Mucosa of stomach (tissue), 1 donor: Measurements from ENCODE around the gene MTF1.

Experiments
- H3K27me3 ChIP-seq: one replicate; pipeline ENCODE4 v1.7.0; 2013; ENCODE audit warnings: mild to moderate bottlenecking, low read length; ENCODE audit not compliant: control insufficient read depth, insufficient read depth
- H3K36me3 ChIP-seq: one replicate; pipeline ENCODE4 v1.7.0; 2013; ENCODE audit warnings: low read length; ENCODE audit not compliant: control insufficient read depth, insufficient read depth
- H3K4me1 ChIP-seq: one replicate; pipeline ENCODE4 v1.7.0; 2013; ENCODE audit warnings: mild to moderate bottlenecking, low read length; ENCODE audit not compliant: control insufficient read depth, insufficient read depth
- H3K4me3 ChIP-seq: one replicate; pipeline ENCODE4 v1.7.0; 2013; ENCODE audit warnings: low read length
- H3K9ac ChIP-seq: one replicate; pipeline ENCODE4 v1.7.0; 2013; ENCODE audit warnings: mild to moderate bottlenecking, low read length, moderate library complexity
- H3K9me3 ChIP-seq: one replicate; pipeline ENCODE4 v1.7.0; 2013; ENCODE audit warnings: mild to moderate bottlenecking, low read length, moderate library complexity; ENCODE audit not compliant: control insufficient read depth
- donor health status: Pancreatic carcinoma.

Gene MTF1

GRCh38 chr1:37845786-37846185 is 13.6 kb downstream of the MTF1 start:
- H3K9me3 ChIP-seq = no peaks in the 10 kb centered on the region
- H3K4me1 ChIP-seq = no peaks in the 10 kb centered on the region
- no peak overlapping the region for H3K9ac ChIP-seq
- H3K4me3 ChIP-seq = no peak overlapping the region
- H3K27me3 ChIP-seq = no peaks in the 10 kb centered on the region
- no peaks in the 10 kb centered on the region for H3K36me3 ChIP-seq

- H3K36me3 ChIP-seq = no peaks in the 10 kb centered on the region
- no peak overlapping the region for H3K9ac ChIP-seq
- H3K9me3 ChIP-seq = no peaks in the 10 kb centered on the region
- no peaks in the 10 kb centered on the region for H3K4me1 ChIP-seq
- no peaks in the 10 kb centered on the region for H3K27me3 ChIP-seq
- no peak overlapping the region for H3K4me3 ChIP-seq
These were observed 14.2 kb downstream of the MTF1 start for GRCh38 chr1:37845049-37845646.

DNA sequence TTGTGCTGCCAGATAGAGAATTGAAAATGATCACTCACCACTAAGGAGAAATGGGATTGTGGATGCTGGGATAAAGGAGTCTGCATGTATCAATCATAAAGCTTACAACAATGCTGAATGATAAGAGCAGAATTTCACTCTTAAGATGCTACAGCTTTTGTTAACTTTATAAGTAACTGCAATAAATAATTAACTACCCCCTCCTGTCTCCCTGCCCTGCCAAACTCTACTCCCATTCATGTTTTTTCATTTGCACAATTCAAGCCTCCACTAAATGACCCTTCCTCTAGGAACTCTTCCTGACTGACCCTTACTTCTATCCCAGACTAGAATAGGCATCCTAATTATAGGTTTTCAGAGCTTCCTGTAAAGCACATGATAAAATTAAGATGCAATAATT is 14.9 kb downstream of the MTF1 start:
- H3K9me3 ChIP-seq = no peaks in the 10 kb centered on the region
- no peaks in the 10 kb centered on the region for H3K4me1 ChIP-seq
- H3K27me3 ChIP-seq = no peaks in the 10 kb centered on the region
- H3K9ac ChIP-seq = no peak overlapping the region
- no peaks in the 10 kb centered on the region for H3K36me3 ChIP-seq
- H3K4me3 ChIP-seq = no peak overlapping the region

DNA sequence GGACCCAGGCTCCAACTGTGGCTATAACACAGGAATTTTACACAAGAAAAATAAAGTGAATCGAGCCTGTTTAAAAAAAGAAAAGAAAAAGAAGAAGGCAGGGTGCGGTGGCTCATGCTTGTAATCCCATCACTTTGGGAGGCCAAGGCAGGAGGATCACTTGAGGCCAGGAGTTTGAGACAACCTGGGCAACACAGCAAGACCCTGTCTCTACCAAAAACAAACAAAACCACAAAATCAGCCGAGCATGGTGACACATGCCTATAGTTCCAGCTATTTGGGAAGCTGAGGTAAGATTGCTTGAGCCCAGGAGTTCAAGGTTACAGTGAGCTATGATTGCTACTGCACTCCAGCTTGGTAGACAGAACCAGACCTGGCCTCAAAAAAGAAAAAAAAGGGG is 17.7 kb downstream of the MTF1 start:
- no peaks in the 10 kb centered on the region for H3K9me3 ChIP-seq
- H3K9ac ChIP-seq = no peak overlapping the region
- H3K27me3 ChIP-seq = no peaks in the 10 kb centered on the region
- H3K36me3 ChIP-seq = no peaks in the 10 kb centered on the region
- H3K4me3 ChIP-seq = no peak overlapping the region
- no peaks in the 10 kb centered on the region for H3K4me1 ChIP-seq

DNA sequence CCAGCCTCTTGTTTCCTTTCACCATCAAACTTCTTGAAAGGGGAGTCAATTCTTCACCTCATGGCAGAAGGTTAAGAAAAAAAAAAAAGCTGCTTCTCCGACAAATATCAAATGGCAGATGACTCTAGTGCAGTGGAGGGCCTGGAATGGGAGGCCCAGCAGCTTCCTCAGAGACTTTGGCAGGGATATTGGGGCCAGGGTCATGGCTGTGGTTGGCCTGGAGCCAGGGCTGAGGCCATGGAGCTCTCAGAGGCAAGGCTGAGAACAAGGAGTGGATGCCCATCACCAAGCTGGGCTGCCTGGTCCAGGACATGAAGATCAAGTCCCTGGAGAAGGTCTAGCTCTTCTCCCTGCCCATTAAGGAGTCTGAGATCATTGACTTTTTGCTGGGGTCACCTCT is 18.7 kb downstream of the MTF1 start:
- Histone ChIP-seq H3K27me3 (no peaks in the 10 kb centered on the region), H3K4me1 (no peaks in the 10 kb centered on the region), H3K36me3 (no peaks in the 10 kb centered on the region), H3K9ac (no peak overlapping the region), H3K9me3 (no peaks in the 10 kb centered on the region), H3K4me3 (no peak overlapping the region)

DNA sequence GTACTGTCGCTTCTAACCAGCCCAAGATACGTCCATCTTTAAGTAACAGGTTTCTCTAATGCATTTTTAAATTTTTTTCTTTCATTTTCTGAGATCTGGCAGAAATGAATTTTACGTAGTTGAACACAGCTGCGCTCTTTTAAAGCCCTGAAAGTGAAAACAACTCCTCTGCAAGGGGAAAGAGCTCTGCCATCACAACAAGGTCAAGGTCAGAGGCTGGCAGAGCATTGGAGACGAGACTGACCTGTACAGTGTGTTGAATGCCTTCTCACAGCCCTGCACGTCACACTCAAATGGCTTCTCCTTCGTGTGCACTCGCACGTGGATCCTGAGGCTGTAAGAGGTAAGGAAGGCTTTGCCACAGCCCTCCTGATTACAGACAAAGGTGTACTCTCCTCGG is 19.7 kb downstream of the MTF1 start:
- H3K27me3 ChIP-seq = no peaks in the 10 kb centered on the region
- no peaks in the 10 kb centered on the region for H3K4me1 ChIP-seq
- no peak overlapping the region for H3K9ac ChIP-seq
- peaks cover 3% of the 10 kb centered on the region for H3K36me3 ChIP-seq
- no peaks in the 10 kb centered on the region for H3K9me3 ChIP-seq
- H3K4me3 ChIP-seq = no peak overlapping the region

DNA sequence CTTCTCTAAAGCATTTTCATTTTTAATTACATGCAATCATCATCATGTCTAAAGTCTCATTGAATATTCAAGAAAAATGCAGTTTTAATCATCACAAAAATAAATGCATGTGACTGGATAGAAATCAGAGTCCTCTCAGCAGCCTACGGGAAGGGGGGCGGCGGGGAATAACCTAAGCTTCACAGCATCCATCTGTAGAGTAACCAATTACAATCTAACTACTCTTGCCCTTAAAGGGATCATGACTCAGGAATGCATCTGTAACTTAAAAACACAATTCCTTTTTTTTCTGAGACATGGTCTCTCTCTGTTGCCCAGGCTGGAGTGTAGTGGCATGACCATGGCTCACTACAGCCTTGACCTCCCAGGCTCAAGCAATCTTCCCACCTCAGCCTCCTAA is 22.6 kb downstream of the MTF1 start:
- no peaks in the 10 kb centered on the region for H3K27me3 ChIP-seq
- H3K4me1 ChIP-seq = no peaks in the 10 kb centered on the region
- no peak overlapping the region for H3K4me3 ChIP-seq
- H3K9ac ChIP-seq = no peak overlapping the region
- no peaks in the 10 kb centered on the region for H3K9me3 ChIP-seq
- H3K36me3 ChIP-seq = peaks cover 3% of the 10 kb centered on the region

DNA sequence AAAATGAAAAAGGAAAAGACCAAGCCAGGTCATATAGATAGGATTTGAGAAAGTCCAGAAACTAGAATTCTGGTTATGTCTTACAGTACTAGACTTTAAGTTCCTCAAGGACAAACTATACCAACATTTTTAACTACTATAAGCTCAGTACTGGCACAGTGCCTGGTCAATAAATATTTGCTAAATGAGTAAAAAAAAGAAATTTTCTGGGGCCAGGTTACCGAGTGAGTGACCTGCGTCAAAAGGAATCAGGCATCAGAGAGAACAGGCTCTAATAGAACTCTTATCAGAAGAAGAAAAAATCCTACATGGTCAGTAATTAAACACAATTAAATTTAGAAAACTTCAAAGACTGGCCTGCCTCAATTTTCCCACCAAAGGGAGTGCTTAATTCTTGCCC is 27.6 kb downstream of the MTF1 start:
- H3K9me3 ChIP-seq = no peaks in the 10 kb centered on the region
- no peaks in the 10 kb centered on the region for H3K27me3 ChIP-seq
- H3K36me3 ChIP-seq = peaks cover 3% of the 10 kb centered on the region
- H3K9ac ChIP-seq = no peak overlapping the region
- no peak overlapping the region for H3K4me3 ChIP-seq
- no peaks in the 10 kb centered on the region for H3K4me1 ChIP-seq

DNA sequence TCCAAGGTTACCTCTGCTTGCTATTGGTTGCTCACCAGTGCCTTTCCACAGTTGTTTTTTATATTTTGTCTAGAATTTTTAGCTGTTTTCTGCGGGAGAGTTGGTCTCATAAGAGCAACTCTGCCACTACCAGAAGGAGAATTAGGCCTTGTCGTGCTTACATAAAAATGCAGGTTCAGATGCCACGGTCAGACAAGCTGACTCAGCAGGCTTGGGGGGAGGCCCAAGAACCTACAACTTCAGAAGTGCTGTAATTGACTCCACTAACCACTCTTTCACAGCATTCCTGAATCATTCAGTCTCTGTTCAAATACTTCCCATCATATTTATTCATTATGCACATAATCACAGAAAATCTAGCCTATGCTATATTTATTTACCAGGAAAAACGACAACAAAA is 28.3 kb downstream of the MTF1 start:
- H3K36me3 ChIP-seq = peaks cover 3% of the 10 kb centered on the region
- no peak overlapping the region for H3K9ac ChIP-seq
- no peak overlapping the region for H3K4me3 ChIP-seq
- H3K4me1 ChIP-seq = no peaks in the 10 kb centered on the region
- no peaks in the 10 kb centered on the region for H3K27me3 ChIP-seq
- H3K9me3 ChIP-seq = no peaks in the 10 kb centered on the region

DNA sequence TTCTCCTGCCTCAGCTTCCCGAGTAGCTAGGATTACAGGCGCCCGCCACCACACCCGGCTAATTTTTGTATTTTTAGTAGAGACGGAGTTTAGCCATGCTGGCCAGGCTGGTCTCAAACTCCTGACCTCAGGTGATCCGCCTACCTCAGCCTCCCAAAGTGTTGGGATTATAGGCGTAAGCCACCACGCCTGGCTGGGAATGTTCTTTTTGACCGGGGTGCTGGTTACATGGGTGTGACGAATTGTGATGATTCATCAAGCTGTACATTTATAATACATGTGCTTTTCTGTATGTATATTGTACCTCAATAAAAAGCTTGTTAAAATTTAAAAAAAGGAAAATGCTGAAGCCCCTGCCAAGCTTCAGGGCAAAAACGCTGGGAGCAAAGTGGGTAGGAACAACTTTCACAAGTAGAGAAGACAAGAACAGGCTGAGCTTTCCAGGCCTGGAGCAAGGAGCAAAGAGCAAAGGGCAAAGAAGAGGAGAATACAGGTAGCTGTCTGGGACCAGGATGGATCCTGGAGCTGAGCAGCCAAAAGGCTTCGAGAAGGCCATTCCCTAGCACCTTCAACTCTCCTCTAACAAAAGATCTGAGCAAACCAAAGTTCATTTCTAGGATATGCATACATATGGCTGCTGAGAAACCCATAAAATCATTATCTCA is 30.9 kb downstream of the MTF1 start:
- H3K4me3 ChIP-seq = no peak overlapping the region
- no peaks in the 10 kb centered on the region for H3K36me3 ChIP-seq
- H3K9ac ChIP-seq = no peak overlapping the region

DNA sequence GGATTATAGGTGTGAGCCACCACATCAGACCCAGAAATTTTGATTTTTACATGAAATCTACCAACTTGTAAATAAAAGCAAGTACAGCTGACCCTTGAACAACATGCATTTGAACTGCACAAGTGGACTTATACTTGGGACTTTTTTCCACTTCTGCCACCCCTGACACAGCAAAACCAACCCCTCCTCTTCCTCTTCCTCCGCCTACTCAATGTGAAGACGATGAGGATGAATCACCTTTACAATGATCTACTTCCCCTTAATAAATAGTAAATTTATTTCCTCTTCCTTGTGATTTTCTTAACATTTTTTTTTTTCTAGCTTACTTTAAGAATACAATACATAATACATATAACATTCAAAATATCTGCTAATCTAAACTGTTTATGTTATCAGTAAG is 33.9 kb downstream of the MTF1 start:
- Histone ChIP-seq H3K9me3 (no peaks in the 10 kb centered on the region), H3K36me3 (no peaks in the 10 kb centered on the region), H3K27me3 (no peaks in the 10 kb centered on the region), H3K9ac (no peak overlapping the region), H3K4me1 (no peaks in the 10 kb centered on the region), H3K4me3 (no peak overlapping the region)

More for the DNA sequence above, 30.9 kb downstream of the MTF1 start:
- Histone ChIP-seq H3K9me3 (no peaks in the 10 kb centered on the region), H3K27me3 (no peaks in the 10 kb centered on the region), H3K4me1 (no peaks in the 10 kb centered on the region)

DNA sequence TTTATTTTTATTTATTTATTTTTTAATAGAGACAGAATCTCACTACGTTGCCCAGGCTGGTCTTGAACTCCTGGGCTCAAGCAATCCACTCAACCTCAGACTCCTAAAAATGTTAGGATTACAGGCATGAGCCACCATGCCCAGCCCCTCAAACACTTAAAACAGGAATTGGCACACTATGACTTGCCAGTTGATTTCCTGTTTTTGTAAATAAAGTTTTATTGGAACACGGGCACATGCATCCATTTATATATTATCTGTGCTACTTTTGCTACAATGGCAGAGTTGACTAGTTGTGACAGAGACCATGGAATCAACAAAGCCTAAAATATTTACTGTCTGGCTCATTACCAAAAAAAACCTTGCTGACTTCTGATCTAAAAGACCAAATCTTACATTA is 35.4 kb downstream of the MTF1 start:
- Histone ChIP-seq H3K4me1 (no peaks in the 10 kb centered on the region), H3K27me3 (no peaks in the 10 kb centered on the region), H3K9ac (no peak overlapping the region), H3K4me3 (no peak overlapping the region), H3K9me3 (no peaks in the 10 kb centered on the region), H3K36me3 (no peaks in the 10 kb centered on the region)
